HG03159 (cell line): ENCODE data around the gene CBLB.

Experiments used
- ATAC-seq: cut with Tn5 transposase; IDR thresholded peaks from one replicate; pipeline ENCODE4 v1.9.1; 2021; ENCODE audit warnings: mild to moderate bottlenecking, moderate library complexity; ENCODE audit not compliant: unreplicated experiment

The CBLB gene

DNA sequence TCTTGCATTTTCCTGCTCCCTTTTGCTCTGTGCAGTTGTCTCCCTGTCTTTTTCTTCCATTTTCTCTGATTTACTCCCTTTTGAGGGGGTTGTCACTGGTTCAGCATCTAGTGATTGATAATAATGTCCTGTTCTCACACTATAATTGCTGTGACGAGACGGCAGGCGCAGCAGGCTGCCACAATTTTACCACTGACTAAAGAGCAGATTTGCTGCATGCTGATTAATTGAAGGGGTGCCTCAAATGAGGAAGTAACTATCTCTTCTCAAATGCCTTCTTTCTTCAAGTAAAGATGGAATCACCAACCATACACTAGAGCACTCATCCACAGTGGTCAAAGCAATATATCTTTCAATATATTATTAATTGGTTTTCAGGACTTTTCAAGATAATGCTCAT lies 219.3 kb downstream of the CBLB start:
- no peak for ATAC-seq

DNA sequence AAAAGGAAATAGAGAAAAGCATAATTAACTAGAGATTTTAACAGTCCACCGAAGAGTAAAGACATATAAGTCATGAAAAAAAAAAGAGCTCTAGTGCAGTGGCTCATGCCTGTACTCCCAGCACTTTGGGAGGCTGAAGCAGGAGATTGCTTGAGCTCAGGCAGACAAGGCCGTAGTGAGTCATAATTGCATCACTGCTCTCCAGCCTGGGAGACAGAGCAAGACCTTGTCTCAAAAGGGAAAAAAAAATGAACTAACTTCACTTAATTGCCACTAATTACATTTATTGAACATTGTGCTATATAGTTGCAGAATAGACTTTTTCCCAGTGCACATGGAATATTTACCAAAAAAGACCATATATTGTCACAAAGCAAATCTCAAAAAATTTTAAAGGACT lies 221.8 kb downstream of the CBLB start:
- no peak for ATAC-seq

DNA sequence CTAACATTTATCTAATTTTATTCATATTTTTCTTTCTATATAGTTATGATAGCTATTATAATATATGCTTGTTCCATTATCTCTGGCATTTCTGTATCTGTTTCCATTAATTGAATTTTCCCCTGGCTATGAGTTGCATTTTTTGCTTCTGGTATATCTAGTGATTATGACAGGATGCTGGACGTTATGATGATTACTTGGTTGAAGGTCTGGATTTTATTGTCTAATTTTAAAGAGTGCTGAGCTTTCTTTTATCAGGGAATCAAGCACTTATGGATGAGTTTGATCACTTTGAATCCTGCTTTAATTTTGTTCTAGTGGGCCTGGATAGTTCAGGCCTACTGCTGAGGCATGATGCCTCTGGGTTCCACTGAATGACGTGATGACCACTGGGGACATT lies 229.7 kb downstream of the CBLB start:
- ATAC-seq = no peak

DNA sequence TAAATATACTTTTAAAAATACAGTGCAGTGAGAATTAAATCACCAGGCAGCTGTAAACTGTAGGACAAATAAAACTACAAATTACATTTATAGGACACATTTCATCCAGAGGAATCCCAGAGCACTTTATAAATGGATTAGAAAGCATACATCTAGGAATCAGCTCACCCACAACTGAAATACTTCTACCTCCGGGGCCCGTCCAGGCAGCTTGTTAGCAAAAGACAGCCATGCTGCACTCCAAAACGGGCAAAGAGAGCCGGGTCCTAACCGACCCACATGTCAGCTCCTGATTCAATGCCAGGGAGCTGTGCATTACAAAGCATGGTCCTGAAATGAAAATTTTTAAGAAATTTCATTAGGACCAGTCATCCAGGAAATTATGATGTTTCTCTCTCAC lies 234.1 kb downstream of the CBLB start:
- no peak for ATAC-seq

DNA sequence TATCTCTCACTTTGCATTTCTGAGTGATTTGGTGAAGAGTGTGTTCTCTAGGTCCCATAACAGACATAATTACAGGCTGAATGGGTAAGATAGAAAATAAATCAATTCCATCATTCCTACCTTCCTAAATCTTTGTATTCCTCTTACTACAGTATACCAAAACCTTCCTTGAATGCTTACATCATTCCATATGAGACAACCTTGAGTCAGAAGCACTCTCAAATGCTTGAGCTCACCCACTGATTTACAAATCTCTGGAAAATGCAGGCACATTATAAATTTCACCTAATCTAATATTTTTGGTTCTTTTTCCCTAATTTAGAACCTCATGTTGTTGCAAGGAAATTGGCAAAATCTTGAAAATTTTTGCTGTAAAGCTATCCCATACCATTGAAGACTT lies 239.1 kb downstream of the CBLB start:
- ATAC-seq = no peak

DNA sequence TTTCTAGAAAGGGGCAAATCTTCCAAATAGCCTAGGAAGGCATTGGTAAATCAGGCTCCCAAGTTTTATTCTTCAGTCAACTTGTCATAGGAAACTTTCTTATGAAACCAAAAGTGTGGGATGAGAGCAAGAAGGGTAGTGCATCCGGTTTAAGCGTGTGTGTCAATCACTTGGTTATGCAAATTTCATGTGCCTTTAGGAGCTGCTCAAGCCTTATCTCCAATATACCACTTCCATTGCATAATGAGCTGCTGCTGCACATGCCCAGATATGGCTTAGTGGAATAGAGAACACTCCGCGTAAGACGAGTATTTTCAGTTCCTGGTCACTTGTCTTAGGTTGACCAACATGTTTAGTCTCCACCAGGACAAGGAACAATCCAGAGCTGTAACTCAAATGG lies 242.1 kb downstream of the CBLB start:
- no peak for ATAC-seq

DNA sequence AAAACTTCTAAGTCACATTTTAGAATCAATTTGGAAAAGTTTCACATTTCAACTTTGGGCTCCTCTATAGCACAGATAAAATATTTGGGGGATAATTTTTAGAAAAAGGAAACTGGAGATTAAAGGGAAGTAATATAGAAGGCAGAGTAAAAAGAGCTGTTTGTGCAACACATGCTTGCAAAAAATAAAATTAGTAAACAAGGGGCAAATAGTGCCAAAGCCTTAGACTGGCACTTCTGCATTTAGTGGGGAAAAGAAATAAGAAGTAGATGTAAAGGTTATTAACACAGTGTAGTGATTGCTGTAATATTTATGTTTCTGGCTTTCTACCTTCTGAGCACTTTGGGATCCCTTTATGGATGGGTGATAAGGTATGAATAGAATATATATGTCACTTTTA lies 246.6 kb downstream of the CBLB start:
- no peak for ATAC-seq

DNA sequence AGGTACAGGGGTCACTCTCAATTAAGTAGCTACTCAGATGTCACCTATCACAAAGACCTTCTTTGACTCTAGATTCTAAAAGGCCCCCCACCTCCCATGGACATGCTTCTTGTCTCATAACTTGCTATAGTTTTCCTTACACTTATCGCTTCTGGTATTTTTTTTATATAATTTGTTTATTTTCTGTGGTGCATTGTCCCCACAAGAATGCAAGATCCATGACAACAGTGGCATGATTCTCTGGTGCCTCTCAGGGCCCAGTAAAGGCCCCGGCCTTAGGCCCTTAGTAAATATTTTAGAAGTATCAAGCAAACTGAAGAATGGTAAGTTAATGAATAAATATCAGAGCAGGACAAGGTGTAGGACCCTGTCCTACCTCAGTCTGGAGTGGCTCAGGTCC lies 248.6 kb downstream of the CBLB start:
- no peak for ATAC-seq

DNA sequence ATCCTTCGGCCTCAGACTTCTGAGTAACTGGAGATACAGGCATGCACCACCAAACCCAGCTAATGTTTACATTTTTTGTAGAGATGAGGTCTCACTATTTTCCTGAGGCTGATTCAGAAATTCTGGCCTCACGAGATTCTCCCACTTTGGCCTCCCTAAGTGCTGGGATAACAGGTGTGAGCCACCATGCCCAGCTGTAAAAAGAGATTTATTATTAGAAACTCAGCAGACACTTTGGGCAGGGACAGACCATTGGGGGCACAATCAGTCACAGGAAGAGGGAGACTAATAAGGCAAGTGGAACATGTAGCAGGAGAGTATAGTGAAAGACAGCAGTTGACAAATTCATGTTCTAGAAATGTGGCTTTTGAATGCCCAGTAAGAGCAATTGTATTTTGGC lies 249.2 kb downstream of the CBLB start:
- ATAC-seq = no peak

DNA sequence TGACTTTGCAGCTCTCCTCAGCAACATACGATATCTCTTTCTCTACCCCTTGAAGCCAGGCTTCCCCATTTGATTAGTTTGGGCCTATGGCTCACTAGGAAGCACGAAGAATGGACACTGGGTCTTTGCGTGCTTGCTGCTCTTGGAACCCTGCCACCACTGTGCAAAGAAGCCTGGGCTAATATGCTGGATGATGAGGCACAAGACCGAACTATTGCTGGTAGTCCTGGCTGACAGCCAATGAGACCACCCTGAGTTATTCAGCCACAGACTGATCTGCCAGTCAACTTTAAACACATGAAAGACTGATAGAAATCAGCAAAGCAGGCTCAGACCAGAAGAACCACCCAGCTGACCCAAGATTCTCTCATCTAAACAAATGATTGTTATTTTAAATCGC lies 250.3 kb downstream of the CBLB start:
- ATAC-seq = no peak

DNA sequence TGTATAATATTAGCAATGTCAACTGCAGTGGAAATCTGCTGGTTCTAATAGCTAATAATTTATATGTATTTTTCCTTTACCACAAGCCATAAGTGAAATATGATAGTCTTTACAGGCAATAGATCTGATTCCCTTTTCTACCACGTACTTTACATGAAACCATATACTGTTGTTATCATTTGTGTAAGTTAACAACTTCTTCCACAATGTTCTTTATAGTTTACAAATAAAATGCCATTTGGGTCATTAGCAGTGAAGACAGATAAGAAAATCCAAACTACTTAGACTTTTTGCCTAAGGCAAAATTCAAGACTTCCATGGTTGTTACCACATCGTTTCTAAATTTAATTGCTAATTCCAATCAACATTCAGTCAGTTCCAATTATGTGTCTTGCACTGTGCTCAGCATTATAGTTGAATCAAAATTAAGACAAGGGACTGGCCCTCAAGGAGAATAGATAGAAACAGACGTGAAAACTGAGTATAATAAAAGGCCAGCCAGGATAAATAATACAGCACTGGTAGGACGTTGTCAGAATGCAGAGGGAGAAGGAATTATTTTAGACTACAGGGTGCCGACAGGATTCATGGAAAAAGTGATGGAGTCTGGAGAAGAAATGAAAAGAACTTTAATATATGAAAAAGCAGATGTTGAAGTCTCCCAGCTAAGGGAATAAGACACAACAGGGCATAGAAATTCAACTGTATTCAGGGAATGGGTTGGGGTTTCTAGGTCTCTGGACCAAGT lies 252.3 kb downstream of the CBLB start:
- no peak for ATAC-seq

DNA sequence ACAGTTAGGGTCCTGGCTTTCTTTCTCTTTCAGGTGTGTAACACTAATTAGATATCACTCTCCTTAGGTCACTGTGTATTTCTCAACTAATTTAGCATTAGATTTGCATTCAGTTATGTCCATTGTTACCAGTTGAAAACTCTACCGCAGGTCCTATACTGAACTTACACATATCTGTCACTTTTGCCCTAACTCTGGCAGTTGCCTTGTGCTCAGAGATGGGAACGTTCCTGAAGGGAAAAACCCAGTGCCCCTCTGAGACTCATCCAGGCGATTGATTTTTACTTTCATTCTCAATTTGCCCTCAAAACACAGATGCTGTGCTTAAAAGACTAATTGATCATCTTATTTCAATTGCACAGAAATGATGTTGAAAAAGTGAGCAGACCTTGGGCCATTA lies 253.0 kb downstream of the CBLB start:
- ATAC-seq = no peak

DNA sequence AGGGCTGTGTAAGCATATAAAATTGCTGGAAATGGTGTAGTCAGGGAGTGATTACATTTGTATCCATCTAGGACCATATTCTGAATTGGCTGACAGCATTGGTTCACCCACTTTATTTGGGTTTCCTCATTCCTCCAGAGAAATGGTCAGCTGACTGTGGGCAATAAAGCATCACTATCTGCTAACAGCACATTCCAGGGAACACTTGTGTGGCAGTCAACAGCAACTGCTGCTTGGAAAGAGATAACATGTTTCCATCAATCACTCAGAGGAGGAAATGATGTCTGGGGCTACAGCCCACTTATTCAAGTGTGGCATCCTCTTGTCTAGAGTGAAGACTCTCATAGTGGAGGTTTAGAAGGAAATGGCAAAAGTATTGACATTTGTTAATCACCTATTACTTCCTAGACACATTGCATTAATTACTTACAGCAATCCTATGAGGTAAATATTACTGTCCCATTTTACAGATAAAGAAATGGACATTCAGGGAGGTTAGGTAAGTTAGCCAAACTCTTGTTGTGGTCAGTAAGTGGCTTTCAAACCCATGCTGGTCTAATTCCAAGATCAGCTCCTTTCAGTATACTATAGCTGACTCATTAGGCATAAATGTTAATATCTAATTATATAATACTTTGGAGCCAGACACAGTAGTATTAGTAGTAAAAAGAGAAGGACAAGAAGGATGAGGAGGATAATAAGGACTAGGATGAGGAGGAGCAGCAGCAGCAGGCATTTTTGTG lies 254.4 kb downstream of the CBLB start:
- no peak for ATAC-seq

DNA sequence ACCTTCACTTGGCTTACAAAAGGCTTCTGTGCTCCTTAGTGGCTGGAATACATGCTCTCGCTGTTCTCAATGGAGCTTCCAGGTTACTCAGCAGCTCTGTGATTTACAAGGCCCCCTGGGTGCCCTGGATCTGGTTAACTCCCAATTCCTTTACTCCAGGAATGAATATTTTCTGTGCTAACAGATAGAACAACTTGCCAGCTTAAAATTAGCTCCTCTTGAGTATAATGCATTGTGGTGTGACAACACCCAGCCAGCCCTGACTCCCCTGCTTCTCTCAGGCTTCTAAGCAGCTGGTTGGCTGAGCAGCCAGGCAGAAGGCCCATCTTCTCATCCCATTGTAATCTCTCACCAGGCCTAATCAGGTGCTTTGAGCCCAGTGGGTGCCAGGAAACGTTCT lies 255.7 kb downstream of the CBLB start:
- ATAC-seq = no peak

DNA sequence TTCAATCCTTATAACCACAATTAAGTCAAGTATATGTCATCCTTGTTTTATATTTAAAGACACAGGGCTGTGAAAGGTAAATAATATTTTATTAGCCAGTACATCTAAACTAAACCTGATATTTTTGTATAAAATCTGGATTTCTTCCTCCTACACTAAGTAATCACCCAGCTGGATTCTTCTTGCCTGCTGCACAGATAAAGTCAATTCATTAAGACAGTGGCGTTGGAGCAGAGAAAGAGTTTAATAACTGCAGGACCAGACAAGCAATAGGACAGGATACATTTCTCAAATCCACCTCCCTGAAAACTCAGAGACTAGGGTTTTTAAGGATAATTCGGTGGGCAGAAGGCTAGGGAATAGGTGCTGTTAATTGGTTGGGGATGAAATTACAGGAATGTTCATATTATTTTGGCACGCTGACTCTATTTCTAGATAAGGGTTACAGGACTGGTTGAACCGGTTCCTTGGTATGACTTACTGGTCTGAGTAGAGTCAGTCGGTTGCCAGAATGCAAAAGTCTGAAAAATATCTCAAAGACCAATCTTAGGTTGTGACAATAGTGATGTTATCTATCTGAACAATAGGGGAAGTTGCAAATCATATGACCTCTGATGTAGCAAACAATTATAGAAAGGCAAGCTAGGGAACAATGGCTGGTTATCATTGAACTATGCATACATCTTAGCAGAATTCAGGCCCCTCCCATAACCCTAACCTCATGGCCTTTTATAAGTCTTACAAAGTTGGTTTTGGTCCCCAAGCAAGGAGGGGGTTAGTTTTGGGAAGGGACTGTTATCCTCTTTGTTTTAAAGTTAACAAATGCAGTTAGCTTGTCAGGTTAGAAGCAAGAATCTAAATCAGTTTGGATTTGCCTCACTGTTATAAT lies 257.3 kb downstream of the CBLB start:
- ATAC-seq = no peak

DNA sequence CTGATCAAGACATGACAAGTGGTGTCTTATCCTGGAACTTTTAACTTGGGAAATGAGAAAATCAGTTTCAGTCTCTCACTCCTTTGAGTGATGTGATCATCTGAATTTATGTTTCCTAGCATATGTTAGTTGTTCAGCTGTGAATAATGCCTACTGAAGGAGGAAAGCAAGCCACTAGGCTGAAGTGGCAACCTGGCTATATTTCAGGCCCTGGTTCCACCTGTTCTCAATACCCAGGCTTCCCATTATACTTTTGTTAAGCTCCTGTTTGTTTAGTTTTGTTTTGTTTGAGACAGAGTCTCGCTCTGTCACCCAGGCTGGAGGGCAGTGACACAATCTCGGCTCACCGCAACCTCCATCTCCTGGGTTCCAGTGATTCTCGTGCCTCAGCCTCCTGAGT lies 258.3 kb downstream of the CBLB start:
- no peak for ATAC-seq

DNA sequence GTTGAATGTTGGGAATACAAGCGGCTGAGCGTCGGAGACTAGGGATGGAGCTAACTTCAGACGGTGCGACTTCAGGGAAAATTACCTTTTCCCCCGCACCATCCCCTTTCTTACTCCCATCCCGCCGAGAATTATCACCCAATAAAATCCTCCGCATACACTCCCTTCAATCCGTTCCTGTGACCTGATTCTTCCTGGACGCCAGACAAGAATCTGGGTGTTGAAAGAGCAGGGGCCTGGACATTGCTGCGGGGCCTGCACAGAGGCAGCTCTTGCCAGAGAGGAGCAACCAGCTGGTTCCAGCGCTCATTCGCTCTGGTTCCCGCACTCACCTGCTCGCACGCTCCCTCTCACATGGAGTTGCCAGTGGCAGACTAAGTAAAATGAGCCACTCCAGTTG lies 260.2 kb downstream of the CBLB start:
- no peak for ATAC-seq

DNA sequence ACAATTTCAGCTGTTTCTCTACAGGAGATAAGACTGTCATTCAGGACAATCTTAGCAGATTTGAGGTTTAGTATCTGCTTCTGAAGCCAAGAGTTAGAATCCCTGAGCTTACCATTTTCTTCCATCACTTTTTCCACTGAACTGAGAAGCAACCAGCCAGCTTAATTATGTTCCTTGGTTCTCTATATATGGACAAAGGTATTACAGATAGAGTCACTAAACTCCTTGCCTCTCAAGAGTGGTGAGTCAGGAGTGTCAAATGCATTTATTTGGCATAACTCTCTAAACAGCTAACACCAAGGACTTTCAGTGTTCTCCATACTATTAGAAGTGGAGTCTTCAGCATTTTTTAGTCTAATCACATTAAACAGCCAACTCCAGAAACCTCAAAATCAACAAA lies 262.8 kb downstream of the CBLB start:
- no peak for ATAC-seq
